ENCODE data around the gene HNRNPM. TPM values are rescaled to one million over a fixed set of nuclear protein-coding genes. Genes with fewer than 3 reads are reported as not detected.

HNRNPM gene
- total RNA-seq, 1 donor from 2014 or later = 104 TPM

GRCh38 chr19:8476524-8476923 lies 31.7 kb downstream of the HNRNPM start:
- no peak overlapping the region for H3K4me3 ChIP-seq
- no peak for DNase-seq
- peaks cover 82% of the 10 kb centered on the region for H3K4me1 ChIP-seq
- H3K36me3 ChIP-seq = peaks cover 76% of the 10 kb centered on the region
- intact Hi-C loops (cut with micrococcal nuclease) = no loop called here
- no peaks in the 10 kb centered on the region for H3K27me3 ChIP-seq (ENCODE audit: low read depth)
- H3K27ac ChIP-seq (replicated peaks) = peak overlapping the region; percentile 78
- no peaks in the 10 kb centered on the region for H3K9me3 ChIP-seq (replicated peaks)
- TF ChIP-seq CTCF (IDR thresholded peaks at IDR 0.05; ENCODE audit: borderline replicate concordance) = peak; percentile 45

- no peaks in the 10 kb centered on the region for H3K27me3 ChIP-seq (ENCODE audit: low read depth)
- peak overlapping the region; percentile 46 for H3K27ac ChIP-seq (replicated peaks)
- intact Hi-C loops (cut with micrococcal nuclease) = no loop called here
- peaks cover 87% of the 10 kb centered on the region for H3K4me1 ChIP-seq
- no peaks in the 10 kb centered on the region for H3K9me3 ChIP-seq (replicated peaks)
- no peak for TF ChIP-seq CTCF (IDR thresholded peaks at IDR 0.05; ENCODE audit: borderline replicate concordance)
- no peak for DNase-seq
- H3K36me3 ChIP-seq = peaks cover 65% of the 10 kb centered on the region
- no peak overlapping the region for H3K4me3 ChIP-seq
Observed at GRCh38 chr19:8477889-8478288, 33.1 kb downstream of the HNRNPM start.

- H3K4me1 ChIP-seq = peaks cover 90% of the 10 kb centered on the region
- H3K36me3 ChIP-seq = peaks cover 65% of the 10 kb centered on the region
- no peaks in the 10 kb centered on the region for H3K27me3 ChIP-seq (ENCODE audit: low read depth)
- peak overlapping the region; percentile 46 for H3K27ac ChIP-seq (replicated peaks)
- no peak for DNase-seq
- intact Hi-C loops (cut with micrococcal nuclease) = no loop called here
- H3K9me3 ChIP-seq (replicated peaks) = no peaks in the 10 kb centered on the region
- H3K4me3 ChIP-seq = no peak overlapping the region
- no peak for TF ChIP-seq CTCF (IDR thresholded peaks at IDR 0.05; ENCODE audit: borderline replicate concordance)
Observed at GRCh38 chr19:8478598-8478997, 33.8 kb downstream of the HNRNPM start.

GRCh38 chr19:8481201-8481600 lies 36.4 kb downstream of the HNRNPM start:
- Histone ChIP-seq H3K36me3 (peaks cover 65% of the 10 kb centered on the region), H3K27ac (replicated peaks) (no peak overlapping the region)

GRCh38 chr19:8481616-8482015 lies 36.8 kb downstream of the HNRNPM start:
- Histone ChIP-seq H3K4me1 (peaks cover 67% of the 10 kb centered on the region), H3K27me3 (ENCODE audit: low read depth) (no peaks in the 10 kb centered on the region), H3K4me3 (no peak overlapping the region), H3K36me3 (peaks cover 65% of the 10 kb centered on the region), H3K27ac (replicated peaks) (no peak overlapping the region), H3K9me3 (replicated peaks) (no peaks in the 10 kb centered on the region)
- DNase-seq = no peak
- no peak for TF ChIP-seq CTCF (IDR thresholded peaks at IDR 0.05; ENCODE audit: borderline replicate concordance)
- intact Hi-C loops (cut with micrococcal nuclease) = no loop called here

More at GRCh38 chr19:8481201-8481600, 36.4 kb downstream of the HNRNPM start:
- H3K4me1 ChIP-seq = peaks cover 71% of the 10 kb centered on the region
- TF ChIP-seq CTCF (IDR thresholded peaks at IDR 0.05; ENCODE audit: borderline replicate concordance) = no peak
- intact Hi-C loops (cut with micrococcal nuclease) = no loop called here
- DNase-seq = no peak
- no peaks in the 10 kb centered on the region for H3K9me3 ChIP-seq (replicated peaks)
- no peaks in the 10 kb centered on the region for H3K27me3 ChIP-seq (ENCODE audit: low read depth)
- H3K4me3 ChIP-seq = no peak overlapping the region

- Histone ChIP-seq H3K9me3 (replicated peaks) (no peaks in the 10 kb centered on the region), H3K36me3 (peaks cover 65% of the 10 kb centered on the region), H3K4me3 (no peak overlapping the region), H3K27ac (replicated peaks) (no peak overlapping the region), H3K27me3 (ENCODE audit: low read depth) (no peaks in the 10 kb centered on the region), H3K4me1 (peaks cover 57% of the 10 kb centered on the region)
- TF ChIP-seq CTCF (IDR thresholded peaks at IDR 0.05; ENCODE audit: borderline replicate concordance) = no peak
- intact Hi-C loops (cut with micrococcal nuclease) = no loop called here
- no peak for DNase-seq
Observed at GRCh38 chr19:8482696-8483095, 37.9 kb downstream of the HNRNPM start.

Measured in left ventricle myocardium inferior (tissue), 1 donor.